PC-3 (cell line): Measurements from ENCODE around the gene ALKBH8.

Experiments used
- EZH2 ChIP-seq: fragments of 300-600 bp; sonication (generic); IDR thresholded peaks from one replicate; pipeline ENCODE4 v1.6.1; 2017; ENCODE audit warnings: antibody characterized with exemption, mild to moderate bottlenecking, low read length; ENCODE audit not compliant: unreplicated experiment
- EZH2phosphoT487 ChIP-seq: fragments of 300-600 bp; sonication (generic); IDR thresholded peaks from 2 replicates; pipeline ENCODE4 v1.6.1; 2018; ENCODE audit warnings: mild to moderate bottlenecking, antibody characterized with exemption, low read length, borderline replicate concordance
- TF ChIP-seq, protein P1 (sequence below): fragments of 300-600 bp; sonication (generic); conservative IDR thresholded peaks from 2 replicates; pipeline ENCODE4 v1.5.1; 2017; ENCODE audit warnings: antibody characterized with exemption, low read depth, mild to moderate bottlenecking, low read length

DNA sequence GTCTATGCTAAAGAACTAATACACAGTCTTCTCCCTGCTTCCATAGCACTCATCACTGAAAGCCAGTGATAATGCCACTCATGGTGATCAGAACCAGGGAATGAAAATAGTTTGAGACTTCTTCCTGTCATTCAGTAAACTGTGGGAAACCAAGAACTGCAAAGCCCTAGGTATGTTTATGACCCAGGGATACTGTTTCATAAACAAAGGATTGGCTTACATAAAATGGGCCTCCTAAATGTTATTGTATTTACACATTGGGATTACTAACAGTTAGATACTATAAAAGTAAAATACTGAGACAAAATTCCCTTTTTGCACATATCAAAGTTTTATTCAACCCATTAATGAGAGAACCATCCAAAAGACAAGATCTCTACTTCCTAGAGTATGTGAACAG, 86.6 kb downstream of the ALKBH8 start:
- TF ChIP-seq, protein P1, sequence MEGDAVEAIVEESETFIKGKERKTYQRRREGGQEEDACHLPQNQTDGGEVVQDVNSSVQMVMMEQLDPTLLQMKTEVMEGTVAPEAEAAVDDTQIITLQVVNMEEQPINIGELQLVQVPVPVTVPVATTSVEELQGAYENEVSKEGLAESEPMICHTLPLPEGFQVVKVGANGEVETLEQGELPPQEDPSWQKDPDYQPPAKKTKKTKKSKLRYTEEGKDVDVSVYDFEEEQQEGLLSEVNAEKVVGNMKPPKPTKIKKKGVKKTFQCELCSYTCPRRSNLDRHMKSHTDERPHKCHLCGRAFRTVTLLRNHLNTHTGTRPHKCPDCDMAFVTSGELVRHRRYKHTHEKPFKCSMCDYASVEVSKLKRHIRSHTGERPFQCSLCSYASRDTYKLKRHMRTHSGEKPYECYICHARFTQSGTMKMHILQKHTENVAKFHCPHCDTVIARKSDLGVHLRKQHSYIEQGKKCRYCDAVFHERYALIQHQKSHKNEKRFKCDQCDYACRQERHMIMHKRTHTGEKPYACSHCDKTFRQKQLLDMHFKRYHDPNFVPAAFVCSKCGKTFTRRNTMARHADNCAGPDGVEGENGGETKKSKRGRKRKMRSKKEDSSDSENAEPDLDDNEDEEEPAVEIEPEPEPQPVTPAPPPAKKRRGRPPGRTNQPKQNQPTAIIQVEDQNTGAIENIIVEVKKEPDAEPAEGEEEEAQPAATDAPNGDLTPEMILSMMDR = no peak
- no peak for TF ChIP-seq EZH2
- TF ChIP-seq EZH2phosphoT487 = no peak
